Measurements from ENCODE around the gene PGAM2.

GRCh38 chr7:44087911-44088838, 22.8 kb upstream of the PGAM2 start:
- TF ChIP-seq, protein P1, sequence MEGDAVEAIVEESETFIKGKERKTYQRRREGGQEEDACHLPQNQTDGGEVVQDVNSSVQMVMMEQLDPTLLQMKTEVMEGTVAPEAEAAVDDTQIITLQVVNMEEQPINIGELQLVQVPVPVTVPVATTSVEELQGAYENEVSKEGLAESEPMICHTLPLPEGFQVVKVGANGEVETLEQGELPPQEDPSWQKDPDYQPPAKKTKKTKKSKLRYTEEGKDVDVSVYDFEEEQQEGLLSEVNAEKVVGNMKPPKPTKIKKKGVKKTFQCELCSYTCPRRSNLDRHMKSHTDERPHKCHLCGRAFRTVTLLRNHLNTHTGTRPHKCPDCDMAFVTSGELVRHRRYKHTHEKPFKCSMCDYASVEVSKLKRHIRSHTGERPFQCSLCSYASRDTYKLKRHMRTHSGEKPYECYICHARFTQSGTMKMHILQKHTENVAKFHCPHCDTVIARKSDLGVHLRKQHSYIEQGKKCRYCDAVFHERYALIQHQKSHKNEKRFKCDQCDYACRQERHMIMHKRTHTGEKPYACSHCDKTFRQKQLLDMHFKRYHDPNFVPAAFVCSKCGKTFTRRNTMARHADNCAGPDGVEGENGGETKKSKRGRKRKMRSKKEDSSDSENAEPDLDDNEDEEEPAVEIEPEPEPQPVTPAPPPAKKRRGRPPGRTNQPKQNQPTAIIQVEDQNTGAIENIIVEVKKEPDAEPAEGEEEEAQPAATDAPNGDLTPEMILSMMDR (IDR thresholded peaks at IDR 0.05), result no peak
- no peak for TF ChIP-seq POLR2A (IDR thresholded peaks at IDR 0.05)

Data from breast epithelium (tissue), 3 donors.